HCT116 (cell line): Measurements from ENCODE around the gene FGFRL1.

Experiments
- CEBPB ChIP-seq: IDR thresholded peaks from 2 replicates; pipeline ENCODE4 v1.6.1; 2012; ENCODE audit warnings: low read depth
- CTCF ChIP-seq, 3 experiments: fragments of 200-600 bp in 1 of 3; sonication (generic) in 1 of 3; IDR thresholded peaks in 2 of 3; conservative IDR thresholded peaks in 1 of 3; 2 replicates each; pipeline ENCODE4 v1.5.1; 2012 to 2017; ENCODE audit warnings: low read depth in 2 of 3, low read length in 2 of 3, antibody characterized with exemption in 1 of 3, borderline replicate concordance in 1 of 3, control low read depth in 1 of 3, mild to moderate bottlenecking in 1 of 3, mixed read lengths in 1 of 3, mixed run types in 1 of 3, moderate library complexity in 1 of 3; ENCODE audit not compliant: insufficient read depth in 1 of 3
- ELF1 ChIP-seq: IDR thresholded peaks from 2 replicates; pipeline ENCODE4 v1.6.1; 2012; ENCODE audit warnings: low read depth, borderline replicate concordance
- EZH2 ChIP-seq: fragments of 200-600 bp; sonication (generic); IDR thresholded peaks from 2 replicates; pipeline ENCODE4 v1.6.1; 2017; ENCODE audit warnings: antibody characterized with exemption, mixed run types
- POLR2A ChIP-seq: IDR thresholded peaks from 2 replicates; pipeline ENCODE4 v1.7.0; 2011; ENCODE audit warnings: borderline replicate concordance; ENCODE audit not compliant: insufficient read depth, insufficient read length; ENCODE audit errors: extremely low read depth
- POLR2AphosphoS5 ChIP-seq: IDR thresholded peaks from 2 replicates; pipeline ENCODE4 v1.6.1; 2011; ENCODE audit warnings: mild to moderate bottlenecking, low read depth, low read length, moderate library complexity
- RAD21 ChIP-seq: IDR thresholded peaks from 2 replicates; pipeline ENCODE4 v1.6.1; 2012; ENCODE audit warnings: low read depth, mild to moderate bottlenecking
- ZNF274 ChIP-seq: fragments of 200-500 bp; sonication (Bioruptor generic); IDR thresholded peaks from 2 replicates; pipeline ENCODE4 v1.6.1; 2014; ENCODE audit warnings: mild to moderate bottlenecking, low read depth, low read length, inconsistent platforms

- TF ChIP-seq POLR2AphosphoS5: no peak
- TF ChIP-seq CEBPB: no peak
- TF ChIP-seq POLR2A: no peak
- TF ChIP-seq ELF1: no peak
- no peak for TF ChIP-seq CTCF (IDR thresholded peaks at IDR 0.05 in 2 of 3, conservative IDR thresholded peaks at IDR 0.05 in 1 of 3; ENCODE audit: borderline replicate concordance in 1 of 3, insufficient read depth in 1 of 3, low read depth in 2 of 3, low read length in 2 of 3)
- no peak for TF ChIP-seq ZNF274
- no peak for TF ChIP-seq RAD21
- TF ChIP-seq EZH2: no peak
These were observed 54.3 kb downstream of the FGFRL1 start for GRCh38 chr4:1065732-1066131.
